Measurements from ENCODE around the gene NOL3.

Gene NOL3

GRCh38 chr16:67148656-67149275 is 21.6 kb upstream of the NOL3 start:
- peaks cover 2% of the 10 kb centered on the region for H3K4me1 ChIP-seq (ENCODE audit: low read depth, poor library complexity, severe bottlenecking)
- H3K36me3 ChIP-seq (ENCODE audit: insufficient read depth), result peaks cover 4% of the 10 kb centered on the region; the same call in 1 of the 2 replicates
- no peak overlapping the region for H3K4me3 ChIP-seq (IDR thresholded peaks at IDR 0.05; ENCODE audit: insufficient read depth, low read depth, low read length)
- H3K27me3 ChIP-seq (ENCODE audit: insufficient read depth, low read depth), result no peaks in the 10 kb centered on the region
- H3K27ac ChIP-seq, result no peak overlapping the region
- no peak overlapping the region for H3K9ac ChIP-seq
- no peak overlapping the region for H3K4me2 ChIP-seq
- H2AFZ ChIP-seq (ENCODE audit: low read depth), result no peak overlapping the region
- no peaks in the 10 kb centered on the region for H3K79me2 ChIP-seq (ENCODE audit: insufficient read depth, low read depth)
- H4K20me1 ChIP-seq (ENCODE audit: insufficient read depth), result no peaks in the 10 kb centered on the region
- TF ChIP-seq CTCF (conservative IDR thresholded peaks at IDR 0.05; ENCODE audit: low read depth, low read length), result no peak

- Histone ChIP-seq H3K9ac (no peak overlapping the region), H4K20me1 (ENCODE audit: insufficient read depth) (no peaks in the 10 kb centered on the region)
These were observed 20.9 kb upstream of the NOL3 start for GRCh38 chr16:67149276-67150046.

GRCh38 chr16:67150047-67150832 is 20.1 kb upstream of the NOL3 start:
- Histone ChIP-seq H3K36me3 (ENCODE audit: insufficient read depth) (peaks cover 3% of the 10 kb centered on the region; the same call in 1 of the 2 replicates), H3K79me2 (ENCODE audit: insufficient read depth, low read depth) (no peaks in the 10 kb centered on the region), H4K20me1 (ENCODE audit: insufficient read depth) (no peaks in the 10 kb centered on the region), H2AFZ (ENCODE audit: low read depth) (peak overlapping the region; percentile 82), H3K4me1 (ENCODE audit: low read depth, poor library complexity, severe bottlenecking) (peaks cover 2% of the 10 kb centered on the region), H3K27ac (no peak overlapping the region), H3K4me3 (IDR thresholded peaks at IDR 0.05; ENCODE audit: insufficient read depth, low read depth, low read length) (no peak overlapping the region), H3K9ac (peak overlapping the region; percentile 27; the same call in 1 of the 2 replicates), H3K4me2 (peak overlapping the region; percentile 86), H3K27me3 (ENCODE audit: insufficient read depth, low read depth) (no peaks in the 10 kb centered on the region)
- TF ChIP-seq CTCF (conservative IDR thresholded peaks at IDR 0.05; ENCODE audit: low read depth, low read length), result no peak

More at GRCh38 chr16:67149276-67150046, 20.9 kb upstream of the NOL3 start:
- H2AFZ ChIP-seq (ENCODE audit: low read depth), result no peak overlapping the region
- H3K4me3 ChIP-seq (IDR thresholded peaks at IDR 0.05; ENCODE audit: insufficient read depth, low read depth, low read length), result no peak overlapping the region
- H3K36me3 ChIP-seq (ENCODE audit: insufficient read depth), result peaks cover 4% of the 10 kb centered on the region; the same call in 1 of the 2 replicates
- H3K27me3 ChIP-seq (ENCODE audit: insufficient read depth, low read depth), result no peaks in the 10 kb centered on the region
- peaks cover 2% of the 10 kb centered on the region for H3K4me1 ChIP-seq (ENCODE audit: low read depth, poor library complexity, severe bottlenecking)
- no peak overlapping the region for H3K27ac ChIP-seq
- H3K4me2 ChIP-seq, result no peak overlapping the region
- H3K79me2 ChIP-seq (ENCODE audit: insufficient read depth, low read depth), result no peaks in the 10 kb centered on the region
- no peak for TF ChIP-seq CTCF (conservative IDR thresholded peaks at IDR 0.05; ENCODE audit: low read depth, low read length)

GRCh38 chr16:67150833-67151396 is 19.4 kb upstream of the NOL3 start, which contains the start of gene B3GNT9:
Gene B3GNT9 (minus strand): TSS chr16:67150998. CDS start chr16:67150485, 513 bp downstream.
- no peaks in the 10 kb centered on the region for H3K79me2 ChIP-seq (ENCODE audit: insufficient read depth, low read depth)
- no peak within 1 kb of the TSS for H3K27ac ChIP-seq
- peak within 1 kb of the TSS; percentile 82 for H2AFZ ChIP-seq (ENCODE audit: low read depth)
- H3K9ac ChIP-seq, result peak within 1 kb of the TSS; percentile 27; the same call in 1 of the 2 replicates
- no peaks in the 10 kb centered on the region for H3K36me3 ChIP-seq (ENCODE audit: insufficient read depth)
- no peak for TF ChIP-seq CTCF (conservative IDR thresholded peaks at IDR 0.05; ENCODE audit: low read depth, low read length)
- no peak within 1 kb of the TSS for H3K4me3 ChIP-seq (IDR thresholded peaks at IDR 0.05; ENCODE audit: insufficient read depth, low read depth, low read length)
- H4K20me1 ChIP-seq (ENCODE audit: insufficient read depth), result no peaks in the 10 kb centered on the region
- no peaks in the 10 kb centered on the region for H3K27me3 ChIP-seq (ENCODE audit: insufficient read depth, low read depth)
- H3K4me2 ChIP-seq, result peak within 1 kb of the TSS; percentile 86
- H3K4me1 ChIP-seq (ENCODE audit: low read depth, poor library complexity, severe bottlenecking), result peaks cover 2% of the 10 kb centered on the region
